ENCODE results near the gene CIP2A.
A peak's percentile ranks its signal among the peaks of the same experiment; 100 is the strongest.
"Not testable (repeated sequence)": the region's sequence is repeated elsewhere in the genome, so short reads cannot be mapped to it uniquely, and the experiment has no call there.

CIP2A gene

GRCh38 chr3:108589081-108589997 is at the start of gene CIP2A, which contains the start of gene DZIP3:
TSS of gene CIP2A (minus strand) at chr3:108589438. CDS start at chr3:108589375, 63 bp downstream.
TSS of gene DZIP3 (plus strand) at chr3:108589722. CDS start at chr3:108605407, 15,685 bp downstream.
- peak within 1 kb of the TSS; percentile 89 for H3K4me3 ChIP-seq (ENCODE audit: low read length)
- H3K9me3 ChIP-seq (ENCODE audit: insufficient read depth, low read depth, low read length): no peaks in the 10 kb centered on the region
- H3K9ac ChIP-seq (ENCODE audit: low read depth, low read length): peak within 1 kb of the TSS; percentile 92
- peaks cover 12% of the 10 kb centered on the region; the same call in 1 of the 2 replicates for H3K4me1 ChIP-seq (ENCODE audit: insufficient read depth, low read length)
- peaks cover 24% of the 10 kb centered on the region for H3K36me3 ChIP-seq (ENCODE audit: insufficient read depth, low read depth, low read length)
- no peaks in the 10 kb centered on the region for H3K27me3 ChIP-seq (ENCODE audit: insufficient read depth, low read length)
- peak within 1 kb of the TSS; percentile 88 for H3K27ac ChIP-seq (ENCODE audit: low read length)

GRCh38 chr3:108629974-108630373 is 40.7 kb upstream of the CIP2A start:
- no peaks in the 10 kb centered on the region for H3K9me3 ChIP-seq (ENCODE audit: insufficient read depth, low read depth, low read length)

GRCh38 chr3:108623504-108623903 is 34.3 kb upstream of the CIP2A start:
- Histone ChIP-seq H3K9ac (ENCODE audit: low read depth, low read length) (no peak overlapping the region), H3K27me3 (ENCODE audit: insufficient read depth, low read length) (no peaks in the 10 kb centered on the region), H3K27ac (ENCODE audit: low read length) (no peak overlapping the region), H3K4me1 (ENCODE audit: insufficient read depth, low read length) (no peaks in the 10 kb centered on the region), H3K9me3 (ENCODE audit: insufficient read depth, low read depth, low read length) (no peaks in the 10 kb centered on the region), H3K36me3 (ENCODE audit: insufficient read depth, low read depth, low read length) (peaks cover 40% of the 10 kb centered on the region), H3K4me3 (ENCODE audit: low read length) (no peak overlapping the region)

More at GRCh38 chr3:108629974-108630373, 40.7 kb upstream of the CIP2A start:
- no peaks in the 10 kb centered on the region for H3K4me1 ChIP-seq (ENCODE audit: insufficient read depth, low read length)
- H3K9ac ChIP-seq (ENCODE audit: low read depth, low read length): no peak overlapping the region
- H3K36me3 ChIP-seq (ENCODE audit: insufficient read depth, low read depth, low read length): peaks cover 46% of the 10 kb centered on the region
- H3K27me3 ChIP-seq (ENCODE audit: insufficient read depth, low read length): no peaks in the 10 kb centered on the region
- H3K27ac ChIP-seq (ENCODE audit: low read length): no peak overlapping the region
- no peak overlapping the region for H3K4me3 ChIP-seq (ENCODE audit: low read length)

- H3K27ac ChIP-seq (ENCODE audit: low read length): no peak overlapping the region
- H3K9ac ChIP-seq (ENCODE audit: low read depth, low read length): no peak overlapping the region
- H3K4me3 ChIP-seq (ENCODE audit: low read length): no peak overlapping the region
- no peaks in the 10 kb centered on the region for H3K4me1 ChIP-seq (ENCODE audit: insufficient read depth, low read length)
- no peaks in the 10 kb centered on the region for H3K9me3 ChIP-seq (ENCODE audit: insufficient read depth, low read depth, low read length)
- no peaks in the 10 kb centered on the region for H3K27me3 ChIP-seq (ENCODE audit: insufficient read depth, low read length)
- peaks cover 27% of the 10 kb centered on the region for H3K36me3 ChIP-seq (ENCODE audit: insufficient read depth, low read depth, low read length)
Measured at GRCh38 chr3:108620250-108620649, 31.0 kb upstream of the CIP2A start.

- H3K4me3 ChIP-seq (ENCODE audit: low read length); H3K27ac ChIP-seq (ENCODE audit: low read length); H3K9me3 ChIP-seq (ENCODE audit: insufficient read depth, low read depth, low read length); H3K4me1 ChIP-seq (ENCODE audit: insufficient read depth, low read length); H3K27me3 ChIP-seq (ENCODE audit: insufficient read depth, low read length); H3K9ac ChIP-seq (ENCODE audit: low read depth, low read length): not testable (repeated sequence)
- peaks cover 27% of the 10 kb centered on the region for H3K36me3 ChIP-seq (ENCODE audit: insufficient read depth, low read depth, low read length)
Measured at GRCh38 chr3:108616090-108616489, 26.9 kb upstream of the CIP2A start.

GRCh38 chr3:108610651-108611050 is 21.4 kb upstream of the CIP2A start:
- Histone ChIP-seq H3K27me3 (ENCODE audit: insufficient read depth, low read length) (no peaks in the 10 kb centered on the region), H3K4me3 (ENCODE audit: low read length) (no peak overlapping the region), H3K9ac (ENCODE audit: low read depth, low read length) (no peak overlapping the region), H3K9me3 (ENCODE audit: insufficient read depth, low read depth, low read length) (no peaks in the 10 kb centered on the region), H3K4me1 (ENCODE audit: insufficient read depth, low read length) (no peaks in the 10 kb centered on the region), H3K27ac (ENCODE audit: low read length) (no peak overlapping the region), H3K36me3 (ENCODE audit: insufficient read depth, low read depth, low read length) (peaks cover 14% of the 10 kb centered on the region)

GRCh38 chr3:108608750-108609149 is 19.5 kb upstream of the CIP2A start:
- Histone ChIP-seq H3K9me3 (ENCODE audit: insufficient read depth, low read depth, low read length) (no peaks in the 10 kb centered on the region), H3K27me3 (ENCODE audit: insufficient read depth, low read length) (no peaks in the 10 kb centered on the region), H3K27ac (ENCODE audit: low read length) (no peak overlapping the region), H3K4me3 (ENCODE audit: low read length) (no peak overlapping the region), H3K4me1 (ENCODE audit: insufficient read depth, low read length) (no peaks in the 10 kb centered on the region), H3K36me3 (ENCODE audit: insufficient read depth, low read depth, low read length) (peaks cover 19% of the 10 kb centered on the region), H3K9ac (ENCODE audit: low read depth, low read length) (peak overlapping the region; percentile 29; the same call in 1 of the 2 replicates)

- Histone ChIP-seq H3K27ac (ENCODE audit: low read length) (no peak overlapping the region), H3K9me3 (ENCODE audit: insufficient read depth, low read depth, low read length) (no peaks in the 10 kb centered on the region), H3K4me3 (ENCODE audit: low read length) (no peak overlapping the region), H3K27me3 (ENCODE audit: insufficient read depth, low read length) (no peaks in the 10 kb centered on the region), H3K4me1 (ENCODE audit: insufficient read depth, low read length) (peaks cover 8% of the 10 kb centered on the region), H3K36me3 (ENCODE audit: insufficient read depth, low read depth, low read length) (peaks cover 8% of the 10 kb centered on the region), H3K9ac (ENCODE audit: low read depth, low read length) (no peak overlapping the region)
Measured at GRCh38 chr3:108605491-108605890, 16.3 kb upstream of the CIP2A start.

- no peaks in the 10 kb centered on the region for H3K9me3 ChIP-seq (ENCODE audit: insufficient read depth, low read depth, low read length)
- H3K9ac ChIP-seq (ENCODE audit: low read depth, low read length): no peak overlapping the region
- H3K4me1 ChIP-seq (ENCODE audit: insufficient read depth, low read length): peaks cover 8% of the 10 kb centered on the region
- H3K4me3 ChIP-seq (ENCODE audit: low read length): no peak overlapping the region
- no peak overlapping the region for H3K27ac ChIP-seq (ENCODE audit: low read length)
- peaks cover 8% of the 10 kb centered on the region for H3K36me3 ChIP-seq (ENCODE audit: insufficient read depth, low read depth, low read length)
- no peaks in the 10 kb centered on the region for H3K27me3 ChIP-seq (ENCODE audit: insufficient read depth, low read length)
Measured at GRCh38 chr3:108605028-108605427, 15.8 kb upstream of the CIP2A start.

GRCh38 chr3:108603691-108604090 is 14.5 kb upstream of the CIP2A start:
- Histone ChIP-seq H3K9ac (ENCODE audit: low read depth, low read length) (no peak overlapping the region), H3K36me3 (ENCODE audit: insufficient read depth, low read depth, low read length) (peaks cover 8% of the 10 kb centered on the region), H3K27ac (ENCODE audit: low read length) (no peak overlapping the region), H3K4me1 (ENCODE audit: insufficient read depth, low read length) (peaks cover 8% of the 10 kb centered on the region), H3K9me3 (ENCODE audit: insufficient read depth, low read depth, low read length) (no peaks in the 10 kb centered on the region), H3K4me3 (ENCODE audit: low read length) (no peak overlapping the region), H3K27me3 (ENCODE audit: insufficient read depth, low read length) (no peaks in the 10 kb centered on the region)

- Histone ChIP-seq H3K4me1 (ENCODE audit: insufficient read depth, low read length) (peaks cover 8% of the 10 kb centered on the region), H3K36me3 (ENCODE audit: insufficient read depth, low read depth, low read length) (peaks cover 8% of the 10 kb centered on the region), H3K27ac (ENCODE audit: low read length) (no peak overlapping the region), H3K27me3 (ENCODE audit: insufficient read depth, low read length) (no peaks in the 10 kb centered on the region), H3K9me3 (ENCODE audit: insufficient read depth, low read depth, low read length) (no peaks in the 10 kb centered on the region), H3K9ac (ENCODE audit: low read depth, low read length) (0 out of 2 replicates have a peak overlapping the region, but pooled peaks have one; percentile 18), H3K4me3 (ENCODE audit: low read length) (no peak overlapping the region)
Measured at GRCh38 chr3:108602935-108603294, 13.7 kb upstream of the CIP2A start.

Measured in iPS-20b (cell line).